Measurements from ENCODE around the gene CLEC10A. TPM values are rescaled to one million over a fixed set of nuclear protein-coding genes. Genes with fewer than 3 reads are reported as not detected.
"Not testable (repeated sequence)": the region's sequence is repeated elsewhere in the genome, so short reads cannot be mapped to it uniquely, and the experiment has no call there.

CLEC10A gene
- total and polyA plus RNA-seq, 7 donors, result 9.1 to 17.6 (median 15.3) TPM

GRCh38 chr17:7124923-7125322, 44.9 kb upstream of the CLEC10A start:
- DNase-seq, result no peak
- Histone ChIP-seq H3K36me3 (no peaks in the 10 kb centered on the region), H3K27me3 (peaks cover 0 to 34% (median 0%) of the 10 kb centered on the region in 3 donors), H3K4me3 (no peak overlapping the region), H3K4me1 (no peaks in the 10 kb centered on the region), H3K27ac (no peak overlapping the region), H3K9me3 (no peaks in the 10 kb centered on the region)
- WGBS, 2 donors, result 83 to 88% methylated on average over 5 of the region's 5 CpGs
- intact Hi-C loops (cut with DNase I), result no loop called here
- TF ChIP-seq EP300 (IDR thresholded peaks at IDR 0.05) (no peak), CTCF (IDR thresholded peaks at IDR 0.05) (no peak), POLR2A (IDR thresholded peaks at IDR 0.05) (no peak), POLR2AphosphoS5 (IDR thresholded peaks at IDR 0.05) (no peak)

- Histone ChIP-seq H3K4me3 (no peak overlapping the region), H3K27ac (no peak overlapping the region), H3K27me3 (peaks cover 0 to 30% (median 0%) of the 10 kb centered on the region in 3 donors), H3K9me3 (no peaks in the 10 kb centered on the region), H3K4me1 (no peaks in the 10 kb centered on the region), H3K36me3 (no peaks in the 10 kb centered on the region)
- TF ChIP-seq POLR2AphosphoS5 (IDR thresholded peaks at IDR 0.05), result no peak
- no peak for TF ChIP-seq POLR2A (IDR thresholded peaks at IDR 0.05)
- TF ChIP-seq CTCF (IDR thresholded peaks at IDR 0.05), result no peak
- no peak for TF ChIP-seq EP300 (IDR thresholded peaks at IDR 0.05)
- intact Hi-C loops (cut with DNase I), result no loop called here
- WGBS, 2 donors, result 90 to 92% methylated on average over 4 of the region's 4 CpGs
- DNase-seq, result no peak
These were observed 43.8 kb upstream of the CLEC10A start for GRCh38 chr17:7123844-7124243.

GRCh38 chr17:7122381-7122780, 42.3 kb upstream of the CLEC10A start:
- Histone ChIP-seq H3K27me3 (peaks cover 0 to 27% (median 0%) of the 10 kb centered on the region in 3 donors), H3K36me3 (no peaks in the 10 kb centered on the region), H3K27ac (no peak overlapping the region), H3K9me3 (no peaks in the 10 kb centered on the region), H3K4me1 (no peaks in the 10 kb centered on the region), H3K4me3 (no peak overlapping the region)
- WGBS, 2 donors, result 42 to 50% methylated on average over 4 of the region's 4 CpGs
- TF ChIP-seq EP300 (IDR thresholded peaks at IDR 0.05) (no peak), POLR2AphosphoS5 (IDR thresholded peaks at IDR 0.05) (no peak), POLR2A (IDR thresholded peaks at IDR 0.05) (no peak)
- intact Hi-C loops (cut with DNase I), result no loop called here
- DNase-seq, result no peak

GRCh38 chr17:7120635-7121034, 40.6 kb upstream of the CLEC10A start:
- H3K4me3 ChIP-seq; H3K36me3 ChIP-seq; intact Hi-C loops (cut with DNase I); DNase-seq; H3K4me1 ChIP-seq; H3K9me3 ChIP-seq: not testable (repeated sequence)
- peak overlapping the region in 3 of 4 donors; percentile 36 to 51 (median 47) for H3K27ac ChIP-seq
- 75% methylated on average over 12 of the region's 12 CpGs for WGBS, 2 donors
- peaks cover 0 to 27% (median 0%) of the 10 kb centered on the region in 3 donors for H3K27me3 ChIP-seq

GRCh38 chr17:7120123-7120522, 40.1 kb upstream of the CLEC10A start:
- Histone ChIP-seq H3K27me3 (peaks cover 0 to 27% (median 0%) of the 10 kb centered on the region in 3 donors), H3K4me3 (no peak overlapping the region), H3K4me1 (no peaks in the 10 kb centered on the region), H3K27ac (no peak overlapping the region), H3K36me3 (no peaks in the 10 kb centered on the region), H3K9me3 (no peaks in the 10 kb centered on the region)
- WGBS, 2 donors, result 68 to 78% methylated on average over 2 of the region's 2 CpGs
- intact Hi-C loops (cut with DNase I), result no loop called here
- TF ChIP-seq CTCF (IDR thresholded peaks at IDR 0.05) (no peak), EP300 (IDR thresholded peaks at IDR 0.05) (no peak), POLR2A (IDR thresholded peaks at IDR 0.05) (no peak), POLR2AphosphoS5 (IDR thresholded peaks at IDR 0.05) (no peak)
- DNase-seq, result no peak

- Histone ChIP-seq H3K4me3 (no peak overlapping the region), H3K4me1 (no peaks in the 10 kb centered on the region), H3K9me3 (no peaks in the 10 kb centered on the region), H3K27me3 (peaks cover 0 to 27% (median 0%) of the 10 kb centered on the region in 3 donors), H3K27ac (no peak overlapping the region), H3K36me3 (no peaks in the 10 kb centered on the region)
- no peak for DNase-seq
- intact Hi-C loops (cut with DNase I), result no loop called here
- WGBS, 2 donors, result 80 to 83% methylated on average over 11 of the region's 11 CpGs
- TF ChIP-seq POLR2AphosphoS5 (IDR thresholded peaks at IDR 0.05), result no peak
- no peak for TF ChIP-seq CTCF (IDR thresholded peaks at IDR 0.05)
- TF ChIP-seq EP300 (IDR thresholded peaks at IDR 0.05), result no peak
- TF ChIP-seq POLR2A (IDR thresholded peaks at IDR 0.05), result no peak
These were observed 39.3 kb upstream of the CLEC10A start for GRCh38 chr17:7119314-7119713.

All from sigmoid colon (tissue), 7 donors.